Heart left ventricle (tissue), 13 donors: ENCODE data around the gene PLRG1.
"Not testable (repeated sequence)": the region's sequence is repeated elsewhere in the genome, so short reads cannot be mapped to it uniquely, and the experiment has no call there.

Experiments
- CTCF ChIP-seq, 12 donors: fragments of 200-600 bp; sonication (generic) in 4 of 12; IDR thresholded peaks; one replicate each; pipeline versions ENCODE4 v1.5.0 to v1.8.0; 2018 to 2022; ENCODE audit warnings: antibody characterized with exemption in 12 of 12, mild to moderate bottlenecking in 5 of 12
- POLR2A ChIP-seq, 2 donors: fragments of 450-650 bp; IDR thresholded peaks; one replicate each; pipeline ENCODE4 v1.6.1; 2017; ENCODE audit warnings: antibody characterized with exemption in 2 of 2, mild to moderate bottlenecking in 2 of 2, moderate library complexity in 2 of 2
- donor health status: ischemic (EF 13 %, LVEDD 7.1; RV severe dilation, severe dysfunction).
- donor health status: DM: no; HTN: yes; CAD: no.
- donor health status: DM: no; HTN: no; CAD: no.
- donor health status: ischemic (EF 25% LVEDD 6.9; RV normal size, moderate dysfunction).
- donor health status: ischemic (EF 25% LVEDD 5.7; RV mildly dilated, moderate dysfunction).
- donor health status: ischemic (EF 35%, LVEDD 5.7; RV mildly dilated, moderate dysfunction).
- donor health status: nonischemic (EF 11% LVEDD 7.7; RV severe dilation, severe dysfunction).
- donor health status: DM: yes; HTN: yes; CAD: no.
- donor health status: PGD.
- donor health status: ischemic (EF 29% LVEDD 5.4; RV normal size, mild dysfunction).
- donor health status: nonischemic (EF 23%, LVEDD 6.1; RV moderate dilation, normal function).

- not testable (repeated sequence) for TF ChIP-seq CTCF, POLR2A (IDR thresholded peaks at IDR 0.05)
Observed at GRCh38 chr4:154594343-154594742, 44.1 kb upstream of the PLRG1 start.
